HPDE6-E6E7 (cell line): ENCODE data around the gene PSMD1.
"Not testable (repeated sequence)": the region's sequence is repeated elsewhere in the genome, so short reads cannot be mapped to it uniquely, and the experiment has no call there.

ENCODE experiments used
- DNase-seq: peaks from one replicate; pipeline ENCODE4 v3.0.0; 2011; ENCODE audit warnings: missing footprints; ENCODE audit errors: extremely low spot score

The PSMD1 gene

DNA sequence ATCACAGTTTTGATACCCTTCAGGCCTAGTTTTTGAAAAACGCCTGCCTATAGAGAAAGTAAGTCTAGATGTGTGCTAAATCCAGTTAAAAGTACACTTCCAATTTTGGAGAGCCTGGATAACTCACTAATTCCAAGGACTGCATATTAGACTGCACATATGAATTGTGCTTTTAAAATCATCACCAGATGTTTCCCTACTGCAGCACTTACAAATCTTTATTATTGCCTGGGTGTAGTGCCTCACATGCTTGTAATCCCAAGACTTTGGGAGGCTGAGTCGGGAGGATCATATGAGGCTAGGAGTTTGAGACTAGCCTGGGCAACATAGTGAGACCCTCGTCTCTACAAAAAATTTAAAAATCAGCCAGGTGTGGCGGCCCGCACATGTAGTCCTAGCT is 104.0 kb downstream of the PSMD1 start:
- DNase-seq, result no peak

DNA sequence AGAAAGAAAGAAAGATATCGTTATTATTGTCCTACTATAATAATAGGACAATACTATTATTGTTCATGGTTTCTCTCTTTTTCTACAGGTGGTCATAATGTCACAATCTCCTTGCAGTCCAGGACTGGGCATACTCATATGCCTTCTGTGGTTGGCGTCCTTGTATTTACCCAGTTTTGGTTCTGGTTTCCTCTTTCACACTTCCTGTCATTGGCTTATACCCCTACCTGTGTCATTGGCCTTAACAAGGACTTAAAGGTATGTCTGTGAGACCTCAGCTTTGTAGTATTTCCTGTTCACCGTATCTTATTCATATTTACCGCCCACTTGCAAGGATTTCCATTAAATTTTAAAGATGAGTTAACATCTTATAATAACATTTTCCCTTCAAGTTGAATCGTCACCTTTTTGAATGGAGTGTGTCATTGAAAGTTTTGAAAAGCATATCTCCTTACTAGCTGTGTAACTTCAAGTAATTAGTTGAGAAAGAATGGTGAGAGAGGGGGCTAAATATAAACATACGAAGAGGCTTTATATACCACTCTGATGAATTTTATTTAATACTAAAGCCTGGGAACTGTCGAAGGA is 104.7 kb downstream of the PSMD1 start:
- no peak for DNase-seq

DNA sequence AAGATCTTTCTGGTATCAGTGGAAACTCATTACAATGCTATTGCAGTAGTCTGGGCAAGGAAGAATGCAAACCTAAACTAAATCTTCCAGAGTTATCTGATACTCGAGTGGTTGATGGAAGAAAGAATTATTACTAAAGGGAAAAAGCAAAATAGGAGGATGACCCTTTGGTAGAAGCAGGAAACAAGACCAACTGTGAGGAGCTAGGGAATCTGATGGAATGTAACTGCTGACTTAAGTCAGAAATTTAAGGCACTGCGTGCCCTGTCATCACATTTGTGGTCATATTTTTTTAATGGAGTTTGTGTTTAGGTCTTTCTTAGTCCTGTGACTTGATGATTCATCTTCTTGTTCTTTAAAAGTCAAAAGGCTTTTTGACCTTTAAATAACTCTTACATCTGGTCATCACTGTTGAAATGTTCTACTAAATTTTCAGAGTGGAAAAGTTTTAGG is 105.2 kb downstream of the PSMD1 start:
- DNase-seq, result no peak

DNA sequence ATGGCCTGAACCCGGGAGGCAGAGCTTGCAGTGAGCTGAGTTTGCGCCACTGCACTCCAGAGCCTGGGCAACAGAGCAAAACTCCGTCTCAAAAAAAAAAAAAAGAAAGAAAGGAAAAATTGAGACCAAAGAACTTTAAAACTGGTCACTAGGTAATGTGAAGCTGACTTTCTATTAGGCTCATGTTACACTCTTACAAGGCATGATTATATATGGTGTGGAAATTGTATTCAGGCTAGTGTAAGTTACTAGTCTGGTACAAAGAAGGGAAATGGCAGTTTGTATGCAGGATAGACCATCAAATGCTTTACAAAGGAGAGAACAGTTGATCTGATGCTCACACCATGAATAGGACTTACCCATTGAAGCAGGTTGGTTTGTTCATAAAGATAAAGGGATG is 106.3 kb downstream of the PSMD1 start:
- no peak for DNase-seq

DNA sequence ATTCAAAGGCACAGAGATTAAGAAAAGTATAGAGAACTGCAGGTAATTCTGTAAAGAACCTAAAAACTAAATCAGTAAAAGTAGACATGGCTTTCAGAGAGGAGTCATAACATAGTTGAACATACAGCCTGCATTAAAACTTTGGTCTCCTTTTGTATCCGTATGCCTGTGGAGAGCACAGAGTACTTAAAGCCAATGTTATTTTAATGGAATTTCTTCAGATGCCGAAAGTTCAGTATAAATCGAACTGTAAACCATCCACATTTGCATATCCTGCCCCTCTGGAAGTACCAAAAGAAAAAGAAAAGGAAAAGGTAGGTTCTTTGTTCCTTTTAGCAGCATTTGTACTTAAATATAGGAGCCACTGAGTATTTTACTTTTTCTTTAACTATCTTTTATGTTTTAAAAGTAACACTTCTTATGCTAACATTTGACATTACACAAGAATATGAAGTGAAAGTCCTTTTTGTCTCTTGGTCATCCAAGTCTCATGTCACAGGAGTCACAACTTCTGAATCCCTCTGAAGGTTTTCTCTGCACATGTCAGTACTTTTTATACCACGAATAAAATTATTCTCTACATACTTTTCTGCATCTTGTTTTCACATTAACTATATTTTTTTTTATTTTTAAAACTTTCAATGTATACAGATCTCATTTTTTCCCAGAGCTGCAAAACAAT is 106.9 kb downstream of the PSMD1 start:
- no peak for DNase-seq

DNA sequence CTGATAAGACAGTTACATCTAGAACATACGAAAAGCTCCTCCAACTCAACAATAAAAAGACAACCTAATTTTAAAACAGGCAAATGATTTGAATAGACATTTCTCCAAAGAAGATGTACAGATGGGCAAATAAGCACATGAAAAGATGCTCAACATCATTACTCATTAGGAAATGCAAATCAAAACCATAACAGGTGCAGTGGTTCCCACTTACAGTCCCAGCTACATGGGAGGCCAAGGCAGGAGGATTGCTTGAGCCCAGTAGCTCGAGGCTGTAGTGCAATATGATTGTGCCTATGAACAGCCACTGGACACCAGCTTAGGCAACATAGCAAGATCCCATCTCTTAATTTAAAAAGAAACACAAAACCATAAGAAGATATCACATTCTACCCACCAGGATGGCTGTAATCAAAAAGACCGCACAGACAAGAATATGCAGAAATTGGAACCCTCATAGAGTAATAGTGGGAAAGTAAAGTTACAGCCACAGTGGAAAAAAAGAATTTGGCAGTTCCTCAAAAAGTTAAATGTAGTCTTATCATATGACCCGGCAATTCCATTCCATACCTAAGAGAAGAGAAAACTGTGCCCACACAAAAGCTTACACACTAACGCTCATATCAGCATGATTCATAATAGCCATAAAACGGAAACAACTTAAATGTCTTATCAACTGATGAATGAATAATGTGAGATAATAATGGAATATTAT is 111.2 kb downstream of the PSMD1 start:
- DNase-seq, result no peak

DNA sequence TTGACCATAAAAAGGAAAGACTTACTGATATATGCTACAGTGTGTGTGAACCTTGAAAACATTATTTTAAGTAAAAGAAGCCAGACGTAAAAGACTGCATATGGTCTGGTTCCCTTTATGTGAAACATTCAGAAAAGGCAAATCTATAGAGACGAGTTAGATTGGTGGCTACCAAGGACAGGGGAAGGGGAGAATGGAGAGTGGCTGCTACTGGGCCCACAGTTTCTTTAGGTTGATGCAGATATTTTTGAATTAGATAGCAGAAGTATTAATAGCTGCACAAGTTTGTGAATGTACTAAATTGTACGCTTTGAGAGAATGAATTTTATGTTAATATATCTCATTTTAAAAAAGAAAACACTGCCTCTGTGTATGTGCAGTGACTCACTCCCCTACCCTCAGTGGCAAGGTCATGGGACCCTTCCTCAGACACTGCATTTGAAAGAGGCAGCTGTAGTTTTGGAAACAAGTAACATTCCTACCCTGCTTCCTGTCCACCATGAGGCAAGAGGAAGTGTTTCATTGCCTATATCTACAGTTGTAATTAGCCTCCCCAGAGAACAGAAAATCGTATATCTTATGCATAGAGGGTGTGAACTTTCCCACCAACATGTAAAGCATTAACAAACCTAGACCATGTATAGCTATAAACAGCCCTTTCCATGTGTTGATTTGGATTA is 111.9 kb downstream of the PSMD1 start:
- DNase-seq, result no peak

DNA sequence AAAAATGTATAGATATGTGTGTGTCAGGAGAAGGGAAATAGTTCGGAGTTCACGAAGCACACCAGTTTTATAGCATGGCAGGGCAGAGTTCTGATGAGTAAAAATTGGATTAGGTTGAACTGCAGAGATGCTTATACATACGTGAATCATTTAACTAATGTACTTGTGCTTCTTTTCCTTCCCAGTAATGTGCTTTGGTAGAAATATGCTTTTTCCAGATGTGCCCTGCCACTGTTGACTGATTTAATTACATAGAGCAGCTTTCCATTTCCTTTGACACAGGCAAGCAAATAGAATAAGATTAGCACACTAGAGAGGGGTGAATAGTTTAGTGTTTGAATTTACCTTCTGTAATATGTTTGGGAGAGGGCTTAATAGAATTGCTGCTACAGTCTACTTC is 112.8 kb downstream of the PSMD1 start:
- DNase-seq, result no peak

DNA sequence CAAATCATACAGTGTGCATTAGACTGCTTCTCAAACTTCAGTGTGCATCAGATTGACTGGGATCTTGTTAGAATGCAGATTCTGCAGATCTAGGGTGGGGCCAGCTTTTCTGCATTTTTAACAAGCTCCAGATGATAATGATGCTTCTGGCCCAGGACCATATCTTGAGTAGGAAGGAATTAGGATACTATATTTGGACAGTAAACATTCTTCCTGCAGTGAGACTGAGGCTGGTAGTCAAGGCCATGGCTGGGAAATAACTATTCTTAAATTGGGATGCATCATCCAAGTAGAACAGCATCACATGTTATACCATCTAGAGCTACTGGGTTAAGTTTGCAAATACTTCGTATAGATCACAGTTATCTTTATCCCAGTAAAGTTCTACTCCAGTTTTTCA is 113.4 kb downstream of the PSMD1 start:
- no peak for DNase-seq

DNA sequence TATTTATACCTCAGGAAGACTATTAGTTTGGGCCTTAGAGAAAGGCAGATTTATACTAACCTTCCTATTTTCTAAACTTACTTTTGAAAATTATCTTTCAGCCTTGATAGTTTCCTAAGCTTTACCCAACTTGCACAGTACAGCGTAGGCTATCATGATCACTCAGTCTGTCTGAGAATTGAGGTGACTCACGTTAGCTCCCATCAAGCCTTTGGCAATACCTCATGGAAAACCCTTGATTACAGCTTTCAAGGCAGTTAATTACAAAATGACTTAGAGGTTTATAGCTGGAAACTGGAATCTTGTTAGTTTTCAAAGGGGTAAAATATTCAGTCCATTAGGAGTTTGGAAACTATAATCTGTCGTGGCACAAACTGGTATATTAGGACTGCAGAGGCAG is 115.4 kb downstream of the PSMD1 start:
- no peak for DNase-seq

DNA sequence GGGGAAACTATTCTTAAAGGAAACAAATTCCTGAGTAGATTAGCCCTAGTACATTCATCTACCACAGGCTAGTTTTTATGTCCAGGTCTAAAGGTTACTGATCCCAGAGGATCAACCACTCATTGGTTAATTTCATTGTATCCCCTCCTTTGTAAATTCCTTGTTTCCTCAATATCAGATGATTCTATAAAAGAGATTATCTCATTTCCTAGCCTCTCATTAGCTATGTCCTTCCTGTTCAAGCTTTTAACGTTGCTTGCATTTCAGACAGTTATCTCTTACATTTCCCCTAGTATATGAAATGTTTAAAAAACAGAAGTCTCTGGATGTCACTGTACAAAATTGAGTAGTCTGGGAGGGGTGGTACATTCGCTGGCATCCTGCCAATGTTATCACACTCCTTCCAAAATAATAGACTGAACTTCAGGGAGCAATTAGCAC is 117.6 kb downstream of the PSMD1 start:
- DNase-seq, result no peak

DNA sequence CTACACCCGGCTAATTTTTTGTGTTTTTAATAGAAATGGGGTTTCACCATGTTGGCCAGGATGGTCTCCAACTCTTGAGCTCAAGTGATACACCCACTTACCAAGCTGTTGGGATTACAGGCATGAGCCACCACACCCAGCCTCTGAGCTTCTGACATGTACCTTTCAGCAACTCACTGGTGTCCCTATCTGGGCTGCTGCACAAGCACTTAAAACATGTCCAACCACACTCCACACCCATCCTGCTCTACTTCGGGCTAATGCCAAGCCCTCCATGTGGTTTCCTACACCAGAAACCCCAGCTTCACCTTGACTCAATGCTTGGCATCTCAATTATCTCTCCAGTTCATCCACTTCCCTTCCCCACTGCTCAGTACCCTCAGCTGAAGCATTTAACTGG is 119.4 kb downstream of the PSMD1 start:
- DNase-seq, result no peak

DNA sequence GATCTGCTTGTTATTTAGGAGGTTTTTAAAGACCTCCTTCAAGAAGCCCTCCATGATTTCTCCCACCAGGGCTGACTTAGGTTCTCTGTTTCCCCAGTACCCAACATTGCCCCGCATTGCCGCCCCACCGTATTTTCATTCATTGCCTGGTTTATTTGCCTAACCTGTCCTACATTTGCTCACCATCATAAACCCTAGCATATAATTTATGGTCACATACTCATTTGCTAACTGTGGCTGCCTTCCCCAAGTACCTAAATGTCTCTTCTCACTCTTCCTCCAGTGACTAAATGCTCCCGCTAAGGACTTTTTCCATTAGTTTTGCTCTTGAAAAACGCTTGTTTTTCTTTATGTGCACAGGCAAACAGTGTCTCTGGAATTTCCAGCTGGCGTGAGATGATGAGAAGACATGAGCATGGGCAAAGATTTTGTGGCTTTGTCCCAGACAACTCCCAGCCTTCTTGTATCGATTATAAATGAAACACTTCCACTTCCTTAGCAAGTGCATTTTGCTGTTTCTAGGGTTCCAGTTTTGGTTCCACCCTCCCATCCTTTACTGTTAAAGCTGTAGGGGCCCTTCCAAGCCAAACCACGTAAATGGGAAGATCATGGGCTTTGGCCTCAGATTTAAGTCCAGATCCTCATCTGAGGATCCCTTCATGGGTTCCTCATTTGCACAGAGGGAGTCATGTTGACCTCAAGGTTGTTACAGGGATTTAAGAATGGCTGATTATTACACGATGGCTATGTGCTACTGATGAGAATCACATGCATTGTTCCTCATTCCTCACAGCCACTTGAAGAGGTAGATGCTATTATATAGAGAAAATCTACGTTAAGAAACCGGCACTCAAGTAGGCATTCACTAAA is 120.7 kb downstream of the PSMD1 start:
- no peak for DNase-seq

DNA sequence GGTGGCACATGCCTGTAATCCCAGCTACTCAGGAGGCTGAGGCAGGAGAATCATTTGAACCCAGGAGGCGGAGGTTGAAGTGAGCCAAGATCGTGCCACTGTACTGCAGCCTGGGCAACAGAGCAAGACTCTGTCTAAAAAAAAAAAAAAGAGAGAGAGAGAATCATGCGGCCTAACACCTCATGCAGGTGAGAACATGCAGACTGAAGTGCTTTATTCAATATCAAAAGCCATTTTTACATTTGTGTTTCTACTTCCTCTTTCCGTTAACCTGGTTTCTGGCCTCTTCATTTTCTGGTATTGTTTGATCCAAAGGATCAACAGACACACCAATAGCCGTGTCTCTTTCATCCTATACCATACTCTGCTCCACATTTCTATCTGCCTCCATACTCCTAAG is 122.1 kb downstream of the PSMD1 start:
- not testable (repeated sequence) for DNase-seq

DNA sequence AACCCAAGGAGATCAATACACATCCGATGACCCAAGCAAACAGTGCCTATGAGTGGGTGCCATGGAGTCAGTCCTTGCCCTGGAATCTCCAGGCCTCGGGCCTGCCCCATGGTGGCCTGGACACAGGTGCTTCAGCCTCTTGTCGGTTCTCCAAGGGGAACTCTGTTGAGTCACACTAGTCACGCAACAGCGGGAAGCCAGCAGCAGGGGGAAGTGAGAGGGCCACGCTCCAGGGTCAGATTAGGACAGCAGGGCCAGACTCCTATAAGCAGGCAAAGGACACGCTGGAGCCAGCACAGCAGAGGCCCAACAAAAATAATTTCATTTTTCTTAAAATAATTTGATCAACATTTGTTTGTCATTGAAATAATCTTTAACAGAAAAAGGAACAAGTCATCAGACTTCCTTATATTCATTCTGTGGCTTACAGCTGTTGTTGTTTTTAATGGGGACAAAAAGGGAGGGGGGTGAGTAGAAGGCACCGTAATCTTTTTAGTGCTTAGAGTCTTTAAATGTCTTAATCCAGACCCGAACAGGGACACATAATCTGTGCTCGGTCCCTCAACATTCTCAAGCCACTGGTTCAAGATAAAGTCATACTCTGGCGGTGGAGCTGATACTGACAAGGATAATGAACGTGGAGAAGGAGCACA is 125.3 kb downstream of the PSMD1 start:
- DNase-seq, result no peak

DNA sequence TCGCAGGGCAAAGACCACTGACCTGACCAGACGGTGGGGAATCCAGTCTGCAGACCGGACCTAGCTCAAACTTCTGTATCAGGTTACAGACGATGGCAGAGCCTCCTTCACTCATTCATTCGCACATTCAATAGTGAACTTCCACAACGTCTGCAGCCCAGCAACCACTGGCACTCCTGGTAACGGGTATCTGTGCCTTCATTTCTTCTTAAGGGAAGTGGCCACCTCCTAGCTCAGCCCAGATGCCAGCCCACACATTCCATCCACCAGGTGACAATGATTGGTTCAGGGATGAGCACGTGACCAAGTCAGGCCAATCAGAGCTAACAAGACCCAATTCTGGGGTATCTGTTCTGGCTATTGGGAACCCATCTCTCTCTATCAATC is 125.8 kb downstream of the PSMD1 start:
- DNase-seq, result no peak

DNA sequence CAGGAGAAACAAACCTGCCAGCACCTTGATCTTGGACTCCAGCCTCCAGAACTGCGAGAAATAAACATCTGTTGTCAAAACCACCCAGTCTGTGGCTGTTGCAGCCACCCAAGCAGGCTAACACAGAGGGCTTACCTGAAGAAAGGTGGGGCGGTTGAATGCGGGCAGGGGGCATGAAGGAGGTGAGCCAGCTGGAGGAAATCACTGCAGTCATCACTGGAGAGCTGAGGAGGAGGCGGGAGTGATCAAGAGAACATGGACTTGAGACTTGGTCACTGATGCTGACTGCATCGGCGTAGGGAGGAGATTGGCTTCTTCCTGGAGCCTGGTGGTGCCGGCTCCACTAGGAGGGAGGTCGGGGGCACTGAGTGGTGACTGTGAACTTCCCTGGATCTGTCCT is 127.2 kb downstream of the PSMD1 start:
- no peak for DNase-seq

DNA sequence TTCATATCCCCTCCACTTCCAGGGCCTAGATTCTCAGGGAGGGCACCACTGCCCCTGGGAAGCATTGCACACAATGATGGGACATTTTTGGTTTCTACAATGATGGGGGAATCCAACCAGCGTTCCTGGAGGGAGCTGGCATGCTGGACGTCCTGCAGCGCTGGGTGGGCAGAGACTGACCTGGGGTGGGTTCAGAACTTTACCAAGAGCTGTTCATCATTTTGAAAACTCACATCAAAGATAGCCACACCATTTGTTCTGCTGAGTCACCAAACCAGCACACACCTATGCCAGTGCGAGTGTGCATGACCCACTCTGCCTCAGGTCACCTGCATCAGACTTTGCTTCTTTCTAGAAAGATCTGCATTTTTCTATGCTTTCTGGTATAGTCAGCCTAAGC is 127.7 kb downstream of the PSMD1 start:
- DNase-seq, result no peak

DNA sequence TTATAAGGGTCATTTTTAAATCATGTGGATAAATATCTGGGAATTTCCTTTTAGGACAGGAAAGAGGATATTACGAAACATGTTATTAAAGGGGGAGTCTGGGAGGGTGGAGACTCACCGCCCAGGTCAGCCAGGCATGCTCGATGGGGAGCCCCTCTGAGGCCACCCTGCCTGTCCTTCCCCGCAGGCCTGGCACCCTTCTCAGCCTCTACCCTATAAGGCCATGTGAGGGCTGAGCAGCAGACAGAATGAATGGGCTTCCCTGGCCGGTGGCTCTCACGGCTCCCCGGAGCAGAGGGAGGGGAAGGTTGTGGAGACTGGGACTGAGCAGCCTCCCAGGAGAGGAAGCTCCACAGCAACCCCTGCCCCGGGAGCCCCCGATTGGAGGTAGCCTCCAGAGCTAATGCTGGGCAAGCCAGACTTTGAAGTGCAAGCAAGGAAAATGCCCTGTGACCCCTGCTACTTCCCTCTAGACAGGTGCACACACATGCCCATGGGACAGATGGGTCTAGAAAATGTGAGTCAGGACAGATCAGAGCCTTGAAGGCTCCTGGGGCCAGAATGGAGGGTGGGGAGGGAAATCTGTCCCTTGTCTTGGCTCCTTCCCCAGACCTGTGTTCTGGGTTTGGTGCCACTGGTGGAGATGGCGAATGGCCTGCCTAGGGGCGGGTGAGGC is 128.5 kb downstream of the PSMD1 start:
- DNase-seq, result no peak

DNA sequence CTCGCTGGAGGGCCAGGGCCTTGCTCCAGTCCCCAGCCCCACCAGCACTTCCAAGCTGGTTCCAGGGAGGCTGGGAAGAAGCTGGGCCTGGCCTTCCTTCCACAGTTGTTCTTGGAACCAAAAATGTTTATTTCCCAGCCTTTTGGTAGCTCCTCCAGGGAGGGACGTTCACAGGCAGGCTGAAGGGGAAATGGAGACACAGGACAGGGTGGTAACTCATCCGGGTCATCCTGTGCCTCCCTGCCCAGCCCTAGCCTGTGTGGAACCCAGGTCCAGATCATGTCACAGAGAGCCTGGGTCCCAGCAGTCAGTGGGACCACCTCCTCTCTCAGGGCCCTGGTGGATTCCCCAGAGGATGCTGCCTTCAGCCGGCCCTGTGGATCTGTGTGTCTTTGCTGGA is 129.2 kb downstream of the PSMD1 start:
- DNase-seq, result no peak

DNA sequence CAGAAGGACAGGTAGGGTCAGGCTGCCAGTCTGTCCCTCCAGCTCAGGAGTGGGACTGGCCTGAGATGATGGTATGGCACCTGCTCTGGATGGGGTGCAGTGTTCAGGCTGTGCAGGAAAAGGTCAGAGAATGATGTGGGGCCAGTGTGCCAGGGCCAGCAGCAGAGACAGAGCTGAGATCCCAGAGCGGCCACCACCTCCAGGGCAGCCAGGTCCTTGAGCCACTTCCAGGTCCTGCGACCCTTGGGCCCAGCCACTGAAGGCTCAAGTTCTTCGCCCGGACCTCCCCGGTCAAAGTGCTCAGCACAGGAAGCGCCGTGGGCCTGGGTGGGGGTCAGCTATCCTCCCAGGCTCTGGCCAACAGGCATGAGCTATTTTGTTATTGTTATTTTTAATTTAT is 129.7 kb downstream of the PSMD1 start:
- no peak for DNase-seq
